HFFc6 (cell line): ENCODE results near the gene BRMS1. TPM values are rescaled to one million over a fixed set of nuclear protein-coding genes. Genes with fewer than 3 reads are reported as not detected.
"Not testable (repeated sequence)": the region's sequence is repeated elsewhere in the genome, so short reads cannot be mapped to it uniquely, and the experiment has no call there.

ENCODE experiments used
- DNase-seq: peaks from one replicate; pipeline ENCODE4 v3.0.0-alpha.2; 2018
- H3K27ac Mint-ChIP-seq: 2 replicates; pipeline ENCODE4 v1.8.0; 2020; ENCODE audit warnings: mild to moderate bottlenecking, mixed read lengths
- H3K27me3 Mint-ChIP-seq: 2 replicates; pipeline ENCODE4 v1.8.0; 2021; ENCODE audit warnings: mild to moderate bottlenecking, moderate library complexity, mixed read lengths; ENCODE audit not compliant: insufficient read depth
- H3K36me3 Mint-ChIP-seq: 2 replicates; pipeline ENCODE4 v1.8.0; 2021; ENCODE audit warnings: low read depth, mixed read lengths
- H3K4me1 Mint-ChIP-seq: 2 replicates; pipeline ENCODE4 v1.8.0; 2020; ENCODE audit warnings: low read depth, mixed read lengths
- H3K4me3 Mint-ChIP-seq: 2 replicates; pipeline ENCODE4 v1.8.0; 2020; ENCODE audit warnings: mild to moderate bottlenecking, moderate library complexity, mixed read lengths
- H3K9me3 Mint-ChIP-seq: 2 replicates; pipeline ENCODE4 v1.8.0; 2020; ENCODE audit warnings: mild to moderate bottlenecking, mixed read lengths
- total RNA-seq, 6 experiments: library from RNA; stranded (reverse); fragmentation: NEBNext Ultra II Directional; extraction: Animal tissue kit (Norgen Biotek cat#: 25700); gene quantifications; 2 replicates in 1 of 6; 3 replicates in 5 of 6; pipeline ENCODE4 v1.2.3, GENCODE V29; 2021
- TF ChIP-seq, protein P1 (sequence below): fragments of 200-600 bp; sonication (generic); IDR thresholded peaks from 2 replicates; pipeline ENCODE4 v1.5.0; 2021; ENCODE audit warnings: antibody characterized with exemption, mild to moderate bottlenecking

The BRMS1 gene
- total RNA-seq, 6 experiments from 2014 or later, result 41.2 to 66.6 (median 61.2) TPM

DNA sequence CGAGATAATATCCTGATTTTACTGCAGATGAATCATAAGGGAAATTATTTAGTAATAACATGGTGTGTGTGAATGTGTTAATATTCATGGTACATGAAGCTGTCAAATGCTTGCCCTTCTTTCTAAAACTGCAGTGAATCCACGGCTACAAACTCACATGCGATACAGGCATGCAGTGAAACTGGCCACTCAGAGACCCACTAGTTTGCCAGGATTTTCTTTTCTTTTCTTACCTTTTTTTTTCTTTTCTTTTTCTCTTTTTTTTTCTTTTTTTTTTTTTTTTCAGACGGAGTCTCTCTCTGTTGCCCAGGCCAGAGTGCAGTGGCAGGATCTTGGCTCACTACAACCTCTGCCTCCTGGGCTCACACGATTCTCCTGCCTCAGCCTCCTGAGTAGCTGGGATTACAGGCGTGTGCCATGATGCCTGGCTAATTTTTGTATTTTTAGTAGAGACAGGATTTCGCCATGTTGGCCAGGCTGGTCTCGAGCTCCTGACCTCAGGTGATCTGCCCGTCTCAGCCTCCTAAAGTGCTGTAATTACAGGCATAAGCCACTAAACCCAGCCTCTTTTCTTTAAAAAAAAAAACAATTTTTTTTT lies 28.9 kb upstream of the BRMS1 start:
- H3K27me3 Mint-ChIP-seq, result peaks cover 26% of the 10 kb centered on the region
- H3K4me3 Mint-ChIP-seq, H3K36me3 Mint-ChIP-seq, H3K27ac Mint-ChIP-seq, H3K9me3 Mint-ChIP-seq, DNase-seq: not testable (repeated sequence)
- peaks cover 15% of the 10 kb centered on the region for H3K4me1 Mint-ChIP-seq

DNA sequence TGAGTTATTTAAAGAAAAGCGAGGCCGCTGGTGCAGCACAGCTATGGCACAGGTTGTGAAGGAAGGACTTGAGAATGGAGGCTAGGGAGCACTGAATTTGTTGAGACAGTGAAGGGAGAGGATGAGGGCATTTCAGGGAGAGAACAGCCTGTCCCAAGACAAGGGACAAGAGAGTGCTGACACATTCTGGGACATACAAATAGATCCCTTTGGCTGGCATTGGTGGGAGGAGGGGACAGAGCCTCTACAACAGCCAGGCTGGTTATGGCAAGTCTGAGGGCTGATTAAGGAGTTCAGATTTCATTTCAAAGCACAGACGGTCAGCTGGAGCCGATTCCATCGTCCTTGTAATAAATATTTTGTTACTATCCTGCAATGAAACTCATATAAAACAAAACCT lies 28.4 kb upstream of the BRMS1 start:
- Mint-ChIP-seq H3K27ac (no peak overlapping the region), H3K4me1 (peaks cover 15% of the 10 kb centered on the region), H3K9me3 (no peaks in the 10 kb centered on the region), H3K36me3 (no peaks in the 10 kb centered on the region), H3K4me3 (no peak overlapping the region), H3K27me3 (peaks cover 32% of the 10 kb centered on the region)
- no peak for DNase-seq
- TF ChIP-seq, protein P1, sequence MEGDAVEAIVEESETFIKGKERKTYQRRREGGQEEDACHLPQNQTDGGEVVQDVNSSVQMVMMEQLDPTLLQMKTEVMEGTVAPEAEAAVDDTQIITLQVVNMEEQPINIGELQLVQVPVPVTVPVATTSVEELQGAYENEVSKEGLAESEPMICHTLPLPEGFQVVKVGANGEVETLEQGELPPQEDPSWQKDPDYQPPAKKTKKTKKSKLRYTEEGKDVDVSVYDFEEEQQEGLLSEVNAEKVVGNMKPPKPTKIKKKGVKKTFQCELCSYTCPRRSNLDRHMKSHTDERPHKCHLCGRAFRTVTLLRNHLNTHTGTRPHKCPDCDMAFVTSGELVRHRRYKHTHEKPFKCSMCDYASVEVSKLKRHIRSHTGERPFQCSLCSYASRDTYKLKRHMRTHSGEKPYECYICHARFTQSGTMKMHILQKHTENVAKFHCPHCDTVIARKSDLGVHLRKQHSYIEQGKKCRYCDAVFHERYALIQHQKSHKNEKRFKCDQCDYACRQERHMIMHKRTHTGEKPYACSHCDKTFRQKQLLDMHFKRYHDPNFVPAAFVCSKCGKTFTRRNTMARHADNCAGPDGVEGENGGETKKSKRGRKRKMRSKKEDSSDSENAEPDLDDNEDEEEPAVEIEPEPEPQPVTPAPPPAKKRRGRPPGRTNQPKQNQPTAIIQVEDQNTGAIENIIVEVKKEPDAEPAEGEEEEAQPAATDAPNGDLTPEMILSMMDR, result no peak

DNA sequence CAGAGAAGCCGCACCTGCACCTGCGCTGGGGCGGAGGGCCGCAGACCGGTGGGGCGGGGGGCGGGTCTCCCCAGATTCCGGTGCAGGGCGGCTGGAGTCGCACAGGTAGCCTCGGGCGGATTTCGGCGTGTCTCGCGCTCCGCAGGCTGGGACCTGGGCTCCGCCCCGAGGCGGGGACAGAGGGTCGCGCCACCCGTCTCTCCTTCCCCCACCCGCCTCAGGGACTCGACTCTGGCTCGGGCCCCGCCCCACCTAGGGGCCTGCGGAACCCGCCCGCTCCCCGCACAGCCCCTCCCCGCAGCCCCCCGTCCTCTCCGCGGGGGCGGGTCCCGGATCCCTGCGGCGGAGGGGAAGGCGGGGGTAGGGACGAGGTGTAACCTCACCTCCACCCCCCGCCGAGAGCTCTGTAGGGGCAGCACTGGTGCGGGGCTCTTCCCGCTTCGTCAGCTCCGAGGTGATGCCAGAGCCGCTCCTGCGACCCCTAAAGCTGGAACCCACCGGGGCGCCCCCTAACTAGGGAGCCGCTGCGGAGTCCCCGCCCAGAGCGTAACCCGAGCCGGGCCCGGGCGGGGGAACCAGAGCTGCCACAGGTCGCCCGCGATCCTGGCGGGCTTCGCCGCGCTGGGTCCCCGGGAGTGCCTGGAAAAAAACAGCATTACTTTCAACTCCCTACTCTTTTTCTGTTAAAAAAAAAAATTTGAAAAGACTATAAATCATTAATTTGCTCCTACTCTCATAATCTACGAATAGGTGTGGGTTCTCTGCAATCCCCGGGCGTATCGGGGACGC lies 26.9 kb upstream of the BRMS1 start, which contains the start of gene SLC29A2:
SLC29A2 (minus strand) TSS at position 134 of the 789 bp plus-strand sequence. CDS start 169 bp downstream, outside the sequence.
- peaks cover 15% of the 10 kb centered on the region for H3K4me1 Mint-ChIP-seq
- 0 out of 2 replicates have a peak within 1 kb of the TSS, but pooled peaks have one; percentile 9 for H3K4me3 Mint-ChIP-seq
- H3K27ac Mint-ChIP-seq, result no peak within 1 kb of the TSS
- DNase-seq, result no peak
- no peaks in the 10 kb centered on the region for H3K36me3 Mint-ChIP-seq
- no peaks in the 10 kb centered on the region for H3K9me3 Mint-ChIP-seq
- H3K27me3 Mint-ChIP-seq, result peaks cover 33% of the 10 kb centered on the region
- TF ChIP-seq, protein P1, result no peak

DNA sequence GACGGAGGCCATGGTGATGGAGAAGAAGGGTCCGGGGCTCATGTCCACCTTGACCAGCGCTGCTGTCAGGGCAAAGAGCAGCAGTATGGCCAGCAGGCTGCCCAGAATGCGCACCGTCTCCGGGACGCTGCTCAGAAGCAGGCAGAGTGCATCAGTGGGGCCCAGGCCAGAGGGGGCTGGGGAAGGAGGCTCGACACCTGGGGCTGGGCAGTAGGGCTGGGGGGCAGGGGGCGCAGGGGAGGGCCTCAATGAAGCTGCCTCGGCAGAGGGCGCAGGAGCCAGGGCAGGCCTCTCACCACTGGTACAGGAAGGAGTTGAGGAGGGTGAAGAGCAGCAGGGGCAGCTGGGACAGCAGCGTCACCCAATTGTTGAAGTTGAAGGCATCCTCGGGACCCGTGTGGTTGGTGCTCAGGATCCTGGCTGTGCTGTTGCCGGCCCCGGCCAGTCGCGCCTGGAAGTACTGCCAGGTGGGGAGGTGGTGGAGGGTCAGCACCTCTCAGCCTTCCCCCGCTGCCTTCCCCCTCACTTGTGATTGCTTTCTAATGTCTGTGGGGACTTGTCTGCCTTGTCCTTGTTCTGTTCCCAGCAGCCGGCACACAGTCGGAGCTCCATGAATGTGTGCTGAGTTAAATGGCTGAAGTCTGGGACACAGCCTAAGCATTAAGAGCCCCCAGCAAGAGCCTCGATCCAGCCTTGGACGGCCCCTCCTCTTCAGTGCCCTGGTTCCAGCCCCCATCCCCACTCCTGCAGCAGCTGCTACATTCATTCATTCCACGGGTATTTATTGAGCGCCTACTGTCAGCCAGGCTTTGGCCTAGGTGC lies 24.4 kb upstream of the BRMS1 start:
- no peak overlapping the region for H3K4me3 Mint-ChIP-seq
- no peak for DNase-seq
- no peaks in the 10 kb centered on the region for H3K9me3 Mint-ChIP-seq
- no peaks in the 10 kb centered on the region for H3K36me3 Mint-ChIP-seq
- H3K27ac Mint-ChIP-seq, result no peak overlapping the region
- TF ChIP-seq, protein P1, result no peak
- peaks cover 38% of the 10 kb centered on the region for H3K27me3 Mint-ChIP-seq
- H3K4me1 Mint-ChIP-seq, result peaks cover 15% of the 10 kb centered on the region

DNA sequence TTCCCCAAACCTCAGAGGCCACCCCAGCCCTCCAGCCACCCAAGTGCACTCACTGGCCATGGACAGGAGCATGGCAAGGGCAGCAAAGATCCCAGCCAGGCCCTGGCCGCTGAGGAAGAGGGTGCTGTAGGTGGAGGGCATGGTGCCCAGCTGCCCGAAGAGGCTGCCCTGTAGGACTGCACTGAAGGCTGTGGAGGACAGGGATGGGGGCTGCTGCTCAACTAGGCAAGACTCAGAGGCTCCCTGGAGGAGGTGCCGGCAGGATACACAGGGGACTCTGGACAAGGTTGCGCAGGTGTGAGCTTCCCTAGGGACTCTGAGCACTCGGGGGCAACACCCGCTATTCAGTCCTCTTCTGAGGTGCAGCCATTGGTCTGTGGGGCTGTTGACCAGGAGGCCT lies 23.6 kb upstream of the BRMS1 start:
- Mint-ChIP-seq H3K36me3 (no peaks in the 10 kb centered on the region), H3K4me3 (no peak overlapping the region), H3K27me3 (peaks cover 38% of the 10 kb centered on the region), H3K4me1 (peaks cover 15% of the 10 kb centered on the region), H3K9me3 (no peaks in the 10 kb centered on the region), H3K27ac (no peak overlapping the region)
- TF ChIP-seq, protein P1, result no peak
- DNase-seq, result no peak
